Endothelial cell of umbilical vein (primary cell): Measurements from ENCODE around the gene DCP2. TPM values are rescaled to one million over a fixed set of nuclear protein-coding genes. Genes with fewer than 3 reads are reported as not detected.

Experiments
- BruUV-seq: library from RNA; stranded (reverse); fragments of 400-500 nt; replicated peaks from 2 replicates; lab custom pipeline; 2021; lab: Mats Ljungman, UMichigan
- CTCF ChIA-PET: fragments of 300-600, 350-600 bp; sonication (Branson Sonifier 250); formaldehyde crosslinking; loops from one replicate; lab custom pipeline; 2021; ENCODE audit warnings: antibody characterized with exemption, inconsistent platforms; lab: Charles Lee
- POLR2A ChIA-PET: fragments of 300-600, 350-600 bp; sonication (Branson Sonifier 250); formaldehyde crosslinking; loops from one replicate; lab custom pipeline; 2021; ENCODE audit warnings: antibody characterized with exemption, inconsistent platforms; lab: Charles Lee
- DNase-seq: peaks from one replicate; pipeline ENCODE4 v3.0.0-alpha.2; 2011; ENCODE audit warnings: low read depth, low spot score
- FAIRE-seq: peaks from 2 replicates; lab custom pipeline; 2011; peaks lifted over from hg19 to GRCh38; lab: Jason Lieb, UNC
- H2AFZ ChIP-seq: 2 replicates; pipeline ENCODE4 v1.6.0; 2012; ENCODE audit warnings: low read depth, low read length, control low read depth, inconsistent platforms
- H3K27ac ChIP-seq: 2 replicates; pipeline ENCODE4 v1.5.1; 2011; ENCODE audit warnings: low read depth, mild to moderate bottlenecking, control low read depth, low read length, moderate library complexity; ENCODE audit not compliant: insufficient read depth
- H3K27me3 ChIP-seq, 2 experiments: 2 replicates each; pipeline versions ENCODE4 v1.6.0 to v1.6.1; 2011; ENCODE audit warnings: low read length in 2 of 2, mixed read lengths in 1 of 2; ENCODE audit not compliant: control insufficient read depth in 2 of 2, insufficient read depth in 2 of 2
- H3K36me3 ChIP-seq, 2 experiments: 2 replicates in 1 of 2; 3 replicates in 1 of 2; pipeline ENCODE4 v1.5.1; 2011; ENCODE audit warnings: low read length in 2 of 2, mild to moderate bottlenecking in 1 of 2, moderate library complexity in 1 of 2; ENCODE audit not compliant: control insufficient read depth in 2 of 2, insufficient read depth in 2 of 2; ENCODE audit errors: extremely low read depth in 1 of 2
- H3K4me1 ChIP-seq: 3 replicates; pipeline ENCODE4 v1.5.1; 2011; ENCODE audit warnings: mild to moderate bottlenecking, low read length; ENCODE audit not compliant: control insufficient read depth, insufficient read depth; ENCODE audit errors: extremely low read depth
- H3K4me2 ChIP-seq: 2 replicates; pipeline ENCODE4 v1.6.1; 2011; ENCODE audit warnings: low read length, control low read depth, mixed read lengths; ENCODE audit not compliant: insufficient read depth
- H3K4me3 ChIP-seq, 3 experiments: fragments of 200-600 bp in 1 of 3; sonication (generic), shearing (Covaris generic) in 1 of 3; replicated peaks in 1 of 3; 2 replicates each; pipeline ENCODE4 v1.5.1; 2011 to 2016; ENCODE audit warnings: control low read depth in 3 of 3, low read length in 3 of 3, mild to moderate bottlenecking in 2 of 3, inconsistent platforms in 1 of 3, low read depth in 1 of 3, moderate library complexity in 1 of 3; ENCODE audit not compliant: insufficient read depth in 1 of 3
- H3K79me2 ChIP-seq: 2 replicates; pipeline ENCODE4 v1.6.0; 2012; ENCODE audit warnings: low read length, inconsistent platforms; ENCODE audit not compliant: control insufficient read depth, insufficient read depth
- H3K9ac ChIP-seq: replicated peaks from 2 replicates; pipeline ENCODE3; 2011; ENCODE audit warnings: low read length, control low read depth; ENCODE audit not compliant: insufficient read depth; ENCODE audit errors: extremely low read depth
- H3K9me1 ChIP-seq: replicated peaks from 3 replicates; pipeline ENCODE4 v1.6.0; 2011; ENCODE audit warnings: mild to moderate bottlenecking, low read length; ENCODE audit not compliant: control insufficient read depth, insufficient read depth; ENCODE audit errors: extremely low read depth
- H3K9me3 ChIP-seq: replicated peaks from 2 replicates; pipeline ENCODE4 v1.5.1; 2012; ENCODE audit warnings: low read length, inconsistent platforms; ENCODE audit not compliant: control insufficient read depth, insufficient read depth
- H4K20me1 ChIP-seq: replicated peaks from 2 replicates; pipeline ENCODE3; 2011; ENCODE audit warnings: mild to moderate bottlenecking, low read length; ENCODE audit not compliant: control insufficient read depth, insufficient read depth; ENCODE audit errors: extremely low read depth
- EZH2 ChIP-seq: IDR thresholded peaks from 2 replicates; pipeline ENCODE4 v1.6.1; 2012; ENCODE audit warnings: borderline replicate concordance, low read depth, mild to moderate bottlenecking, moderate library complexity, low read length, inconsistent platforms; ENCODE audit not compliant: severe bottlenecking
- FOS ChIP-seq: IDR thresholded peaks from 2 replicates; pipeline ENCODE4 v1.6.1; 2011; ENCODE audit warnings: mild to moderate bottlenecking, low read length, moderate library complexity, borderline replicate concordance; ENCODE audit not compliant: insufficient read depth
- GATA2 ChIP-seq: IDR thresholded peaks from 2 replicates; pipeline ENCODE4 v1.7.0; 2011; ENCODE audit warnings: low read depth, mild to moderate bottlenecking, moderate library complexity, mixed read lengths, low read length; ENCODE audit not compliant: insufficient read length, insufficient read depth
- JUN ChIP-seq: IDR thresholded peaks from 2 replicates; pipeline ENCODE4 v1.6.1; 2011; ENCODE audit warnings: borderline replicate concordance, low read depth; ENCODE audit not compliant: insufficient read length, insufficient read depth
- MYC ChIP-seq: IDR thresholded peaks from one replicate; pipeline ENCODE4 v1.6.1; 2011; ENCODE audit warnings: mild to moderate bottlenecking, low read depth, low read length
- POLR2A ChIP-seq: IDR thresholded peaks from 2 replicates; pipeline ENCODE4 v1.6.1; 2012; ENCODE audit warnings: low read depth, mild to moderate bottlenecking, control low read depth, low read length
- POLR2AphosphoS5 ChIP-seq: IDR thresholded peaks from 2 replicates; pipeline ENCODE4 v1.6.1; 2012; ENCODE audit warnings: low read depth, mild to moderate bottlenecking, control low read depth, low read length, moderate library complexity; ENCODE audit not compliant: insufficient read depth
- dilution Hi-C: fragments of 300-500 bp; cut with MboI; formaldehyde crosslinking; loops from one replicate; pipeline ENCODE4 v1.15.0; 2019; ENCODE audit warnings: low sequenced_read_pairs; ENCODE audit not compliant: extremely low pct_ligation_motif_present
- intact Hi-C: fragments of 100-400 bp; cut with micrococcal nuclease; formaldehyde crosslinking; loops from one replicate; pipeline ENCODE4 v1.10.0; 2022
- polyA plus RNA-seq, 4 experiments: library from polyadenylated mRNA; depleted of rRNA in 3 of 4; stranded (reverse) in 3 of 4; unstranded in 1 of 4; fragments of >200 nt; gene quantifications; 2 replicates each; pipeline versions ENCODE4 v1.2.1 to v1.2.3, GENCODE V29; 2011 to 2012; ENCODE audit warnings: missing spikeins in 1 of 4
- total RNA-seq: library from RNA; stranded (reverse); gene quantifications from 2 replicates; pipeline ENCODE4 v1.2.3, GENCODE V29; 2021
- TF ChIP-seq, protein P1 (sequence below): IDR thresholded peaks from 2 replicates; pipeline ENCODE4 v1.6.1; 2011; ENCODE audit not compliant: insufficient read depth, insufficient read length
- TF ChIP-seq, protein P2 (sequence below), 2 donors: IDR thresholded peaks; 1 replicate in 1 of 2; 2 replicates in 1 of 2; pipeline ENCODE4 v1.5.1; 2011; ENCODE audit warnings: low read length in 2 of 2, mild to moderate bottlenecking in 2 of 2, moderate library complexity in 2 of 2, control low read depth in 1 of 2, inconsistent platforms in 1 of 2, low read depth in 1 of 2; ENCODE audit not compliant: insufficient read depth in 1 of 2; ENCODE audit errors: extremely low read depth in 1 of 2

The DCP2 gene
- total and polyA plus RNA-seq, 2 donors (not counting 3 experiments of a cell fraction or from before 2014, with no cell fraction given): 11.3 to 60.0 TPM

DNA sequence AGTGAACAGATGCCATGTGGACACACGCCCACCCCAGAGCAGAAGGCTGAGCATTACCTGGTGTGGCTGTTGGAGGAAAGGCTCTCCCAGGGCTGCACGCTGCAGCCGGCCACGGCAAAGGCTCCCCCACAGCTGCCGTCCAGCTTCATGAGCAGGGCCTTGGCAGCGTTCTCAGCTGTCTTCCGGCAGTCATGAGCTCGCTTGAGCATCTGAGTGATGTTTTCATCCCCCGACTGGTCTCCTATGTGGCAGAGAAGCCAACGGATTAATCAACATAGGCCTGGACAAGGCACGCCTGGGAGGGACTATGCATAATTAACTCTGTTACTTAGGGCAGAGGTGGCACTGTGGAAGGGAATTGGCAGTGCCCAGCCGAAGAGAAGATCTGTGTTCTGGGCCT is 87.3 kb downstream of the DCP2 start:
- TF ChIP-seq EZH2: no peak
- Histone ChIP-seq H3K4me1 (peaks cover 10% of the 10 kb centered on the region), H2AFZ (no peak overlapping the region), H3K9ac (no peak overlapping the region), H4K20me1 (no peaks in the 10 kb centered on the region), H3K27me3 (no peaks in the 10 kb centered on the region), H3K9me3 (no peaks in the 10 kb centered on the region), H3K4me2 (no peak overlapping the region), H3K36me3 (peaks cover 8 to 18% of the 10 kb centered on the region in 2 experiments), H3K4me3 (no peak overlapping the region), H3K79me2 (no peaks in the 10 kb centered on the region), H3K9me1 (no peaks in the 10 kb centered on the region), H3K27ac (no peak overlapping the region)
- FAIRE-seq: no peak
- DNase-seq: no peak
- dilution Hi-C loops (no loop called here), intact Hi-C loops (no loop called here)
- POLR2A ChIA-PET: no interaction called here
- BruUV-seq: no TSS peak
- CTCF ChIA-PET: interaction anchor here (0.8 kb wide), 1 partner anchor 68 kb away, joined by 3 read pairs; no protein-coding TSS in a partner anchor

DNA sequence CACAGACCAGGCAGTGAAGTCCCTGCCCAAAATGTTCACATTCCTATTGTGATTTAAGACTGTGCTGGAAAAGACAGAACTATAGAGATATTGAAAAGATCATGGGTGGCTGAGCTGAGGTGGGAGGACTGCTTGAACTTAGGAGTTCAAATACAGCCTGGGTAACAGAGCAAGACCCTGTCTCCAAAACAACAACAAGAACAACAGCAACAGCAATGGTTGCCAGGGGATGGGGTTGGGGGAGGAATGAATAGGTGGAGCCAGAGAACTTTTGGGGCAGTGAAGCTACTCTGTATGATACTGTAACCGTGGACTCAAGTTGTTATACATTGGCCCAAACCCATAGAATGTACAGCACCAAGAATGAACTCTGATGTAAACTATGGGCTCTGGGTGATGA is 88.2 kb downstream of the DCP2 start:
- BruUV-seq: no TSS peak
- Histone ChIP-seq H2AFZ (no peak overlapping the region), H3K36me3 (peaks cover 10 to 18% of the 10 kb centered on the region in 2 experiments), H3K27me3 (no peaks in the 10 kb centered on the region), H3K9me1 (no peaks in the 10 kb centered on the region), H3K9ac (no peak overlapping the region), H3K4me1 (peaks cover 1% of the 10 kb centered on the region), H3K79me2 (no peaks in the 10 kb centered on the region), H3K27ac (no peak overlapping the region), H3K4me3 (no peak overlapping the region), H3K4me2 (no peak overlapping the region), H4K20me1 (no peaks in the 10 kb centered on the region), H3K9me3 (no peaks in the 10 kb centered on the region)
- POLR2A ChIA-PET: no interaction called here
- no peak for DNase-seq
- FAIRE-seq: no peak
- dilution Hi-C loops: no loop called here
- CTCF ChIA-PET: no interaction called here
- intact Hi-C loops: no loop called here
- TF ChIP-seq, protein P1, sequence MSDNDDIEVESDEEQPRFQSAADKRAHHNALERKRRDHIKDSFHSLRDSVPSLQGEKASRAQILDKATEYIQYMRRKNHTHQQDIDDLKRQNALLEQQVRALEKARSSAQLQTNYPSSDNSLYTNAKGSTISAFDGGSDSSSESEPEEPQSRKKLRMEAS: no peak
- TF ChIP-seq FOS (no peak), POLR2A (no peak), JUN (no peak), GATA2 (no peak), POLR2AphosphoS5 (no peak), MYC (no peak), EZH2 (no peak)
- TF ChIP-seq, protein P2, sequence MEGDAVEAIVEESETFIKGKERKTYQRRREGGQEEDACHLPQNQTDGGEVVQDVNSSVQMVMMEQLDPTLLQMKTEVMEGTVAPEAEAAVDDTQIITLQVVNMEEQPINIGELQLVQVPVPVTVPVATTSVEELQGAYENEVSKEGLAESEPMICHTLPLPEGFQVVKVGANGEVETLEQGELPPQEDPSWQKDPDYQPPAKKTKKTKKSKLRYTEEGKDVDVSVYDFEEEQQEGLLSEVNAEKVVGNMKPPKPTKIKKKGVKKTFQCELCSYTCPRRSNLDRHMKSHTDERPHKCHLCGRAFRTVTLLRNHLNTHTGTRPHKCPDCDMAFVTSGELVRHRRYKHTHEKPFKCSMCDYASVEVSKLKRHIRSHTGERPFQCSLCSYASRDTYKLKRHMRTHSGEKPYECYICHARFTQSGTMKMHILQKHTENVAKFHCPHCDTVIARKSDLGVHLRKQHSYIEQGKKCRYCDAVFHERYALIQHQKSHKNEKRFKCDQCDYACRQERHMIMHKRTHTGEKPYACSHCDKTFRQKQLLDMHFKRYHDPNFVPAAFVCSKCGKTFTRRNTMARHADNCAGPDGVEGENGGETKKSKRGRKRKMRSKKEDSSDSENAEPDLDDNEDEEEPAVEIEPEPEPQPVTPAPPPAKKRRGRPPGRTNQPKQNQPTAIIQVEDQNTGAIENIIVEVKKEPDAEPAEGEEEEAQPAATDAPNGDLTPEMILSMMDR (IDR thresholded peaks at IDR 0.05; ENCODE audit: extremely low read depth in 1 of 2, insufficient read depth in 1 of 2, low read depth in 1 of 2, low read length in 2 of 2): no peak
